Fibroblast of the conjunctiva (primary cell): ENCODE data around the gene SGK1.
A peak's percentile ranks its signal among the peaks of the same experiment; 100 is the strongest.
"Not testable (repeated sequence)": the region's sequence is repeated elsewhere in the genome, so short reads cannot be mapped to it uniquely, and the experiment has no call there.

Experiments used
- DNase-seq: peaks from one replicate; pipeline ENCODE4 v3.0.0-alpha.2; 2010; ENCODE audit warnings: low read depth

SGK1 gene

GRCh38 chr6:134253681-134254080, 64.2 kb downstream of the SGK1 start:
- DNase-seq: peak; percentile 81

- DNase-seq: no peak
Measured at GRCh38 chr6:134251320-134251719, 66.6 kb downstream of the SGK1 start.

GRCh38 chr6:134250776-134251175, 67.1 kb downstream of the SGK1 start:
- no peak for DNase-seq

GRCh38 chr6:134249759-134250602, 67.9 kb downstream of the SGK1 start:
- no peak for DNase-seq

GRCh38 chr6:134249239-134249758, 68.6 kb downstream of the SGK1 start:
- no peak for DNase-seq

- no peak for DNase-seq
Measured at GRCh38 chr6:134247844-134248580, 69.9 kb downstream of the SGK1 start.

- DNase-seq: no peak
Measured at GRCh38 chr6:134247231-134247833, 70.6 kb downstream of the SGK1 start.

- DNase-seq: no peak
Measured at GRCh38 chr6:134245706-134246105, 72.2 kb downstream of the SGK1 start.

GRCh38 chr6:134245041-134245440, 72.9 kb downstream of the SGK1 start:
- DNase-seq: no peak

GRCh38 chr6:134240665-134241431, 77.1 kb downstream of the SGK1 start:
- no peak for DNase-seq

- no peak for DNase-seq
Measured at GRCh38 chr6:134238960-134239795, 78.7 kb downstream of the SGK1 start.

GRCh38 chr6:134238006-134238405, 79.9 kb downstream of the SGK1 start:
- no peak for DNase-seq

- DNase-seq: no peak
Measured at GRCh38 chr6:134235937-134236751, 81.8 kb downstream of the SGK1 start.

GRCh38 chr6:134235334-134235733, 82.6 kb downstream of the SGK1 start:
- DNase-seq: not testable (repeated sequence)

GRCh38 chr6:134233180-134233955, 84.5 kb downstream of the SGK1 start:
- no peak for DNase-seq

GRCh38 chr6:134230940-134231339, 87.0 kb downstream of the SGK1 start:
- DNase-seq: no peak

GRCh38 chr6:134230087-134230700, 87.7 kb downstream of the SGK1 start:
- no peak for DNase-seq

GRCh38 chr6:134229520-134229919, 88.4 kb downstream of the SGK1 start:
- DNase-seq: no peak
